Measurements from ENCODE around the gene NR2C1. TPM values are rescaled to one million over a fixed set of nuclear protein-coding genes. Genes with fewer than 3 reads are reported as not detected.

The NR2C1 gene
- total and polyA plus RNA-seq, 2 of the 8 experiments (the other 6 are each of a cell fraction or from before 2014, with no cell fraction given), result 22.8 to 48.3 TPM

- no peak overlapping the region for H3K23ac ChIP-seq (ENCODE audit: insufficient read length)
- no peak overlapping the region for H4K5ac ChIP-seq (ENCODE audit: insufficient read length, low read depth, low read length)
- no peak overlapping the region for H2BK20ac ChIP-seq (ENCODE audit: low read length)
- no peak overlapping the region for H2BK12ac ChIP-seq (ENCODE audit: low read depth, low read length)
- H2BK15ac ChIP-seq (ENCODE audit: low read length), result no peak overlapping the region
- H3K9me3 ChIP-seq (ENCODE audit: insufficient read depth in 2 of 2, low read depth in 1 of 2, low read length in 1 of 2), result no peaks in the 10 kb centered on the region
- no peak overlapping the region for H3K18ac ChIP-seq (ENCODE audit: extremely low read depth, low read length)
- no peak overlapping the region for H3K4ac ChIP-seq (replicated peaks; ENCODE audit: insufficient read length, low read depth, low read length)
- no peak for DNase-seq (ENCODE audit: low read depth in 1 of 2, low spot score in 2 of 2)
- no peak overlapping the region for H3K27ac ChIP-seq (ENCODE audit: low read depth, low read length)
- H3K79me1 ChIP-seq (ENCODE audit: low read depth, low read length), result no peaks in the 10 kb centered on the region
- no peak overlapping the region for H3K14ac ChIP-seq (ENCODE audit: insufficient read length)
- no peak overlapping the region for H2AFZ ChIP-seq (ENCODE audit: low read length)
- H3K23me2 ChIP-seq (ENCODE audit: low read depth, low read length), result no peaks in the 10 kb centered on the region
- no peak for FAIRE-seq
- no peak overlapping the region for H3K4me3 ChIP-seq (ENCODE audit: extremely low read depth in 1 of 4, insufficient read depth in 2 of 4, low read depth in 3 of 4, low read length in 4 of 4)
- H4K91ac ChIP-seq (replicated peaks; ENCODE audit: insufficient read length, low read length), result no peak overlapping the region
- no peak overlapping the region for H3K4me2 ChIP-seq (ENCODE audit: insufficient read depth in 1 of 2, low read depth in 2 of 2, low read length in 2 of 2)
- whole genome bisulfite sequencing, 2 experiments (ENCODE audit: extremely low coverage in 1 of 2, insufficient coverage in 1 of 2, insufficient read length in 1 of 2, insufficient replicate concordance in 2 of 2, low coverage in 1 of 2, low lambda C conversion rate in 2 of 2, missing lambda C conversion rate in 1 of 2), result 87 to 100% methylated on average over 1 to 7 of the region's 7 CpGs
- H4K8ac ChIP-seq (ENCODE audit: extremely low read depth, insufficient read depth, low read length), result no peak overlapping the region
- H3K36me3 ChIP-seq (ENCODE audit: control insufficient read depth in 2 of 4, insufficient read depth in 4 of 4, low read length in 3 of 4), result peaks cover 0 to 44% (median 25%) of the 10 kb centered on the region in 4 experiments; a peak in 6 of 8 replicates
- no peak for TF ChIP-seq POLR2AphosphoS5 (IDR thresholded peaks at IDR 0.05; ENCODE audit: low read depth, low read length)
- no peak for TF ChIP-seq ZNF274 (IDR thresholded peaks at IDR 0.05; ENCODE audit: borderline replicate concordance, extremely low read depth, low read length)
- no peak for TF ChIP-seq BRCA1 (IDR thresholded peaks at IDR 0.05; ENCODE audit: low read depth, low read length)
- H3K9ac ChIP-seq (replicated peaks in 1 of 4; ENCODE audit: extremely low read depth in 1 of 4, low read depth in 3 of 4, low read length in 3 of 4), result no peak overlapping the region
- no peak overlapping the region for H2AK5ac ChIP-seq (ENCODE audit: low read depth, low read length)
- H2BK120ac ChIP-seq (replicated peaks; ENCODE audit: low read depth, low read length), result no peak overlapping the region
- H3K4me1 ChIP-seq (replicated peaks in 1 of 4; ENCODE audit: control insufficient read depth in 3 of 4, insufficient read depth in 4 of 4, low read length in 3 of 4), result no peaks in the 10 kb centered on the region
- H3K56ac ChIP-seq (replicated peaks; ENCODE audit: insufficient read length, low read depth, low read length), result no peak overlapping the region
- POLR2A ChIA-PET (ENCODE audit: partially characterized antibody), result interaction anchor here (0.7 kb wide), 1 partner anchor 1234 kb away, joined by 3 read pairs; no protein-coding TSS in a partner anchor
- H2BK5ac ChIP-seq (ENCODE audit: low read depth, low read length), result no peak overlapping the region
- H3K79me2 ChIP-seq (ENCODE audit: control insufficient read depth in 1 of 2, insufficient read depth in 2 of 2, low read length in 2 of 2), result no peaks in the 10 kb centered on the region
- CTCF ChIA-PET (ENCODE audit: partially characterized antibody), result interaction anchor here (0.7 to 1.3 kb wide), 2 partner anchors 10 to 11 kb away, joined by 3 read pairs; no protein-coding TSS in a partner anchor
- H4K20me1 ChIP-seq (replicated peaks in 1 of 2; ENCODE audit: control insufficient read depth in 1 of 2, insufficient read depth in 2 of 2, low read length in 2 of 2), result no peaks in the 10 kb centered on the region
- no peaks in the 10 kb centered on the region for H3K27me3 ChIP-seq (replicated peaks in 1 of 4; ENCODE audit: control insufficient read depth in 3 of 4, extremely low read depth in 1 of 4, insufficient read depth in 3 of 4, low read length in 3 of 4)
These were observed 33.9 kb upstream of the NR2C1 start for GRCh38 chr12:95107362-95107761.
